GF-D8 (cell line): ENCODE measurements around the gene CEP131.
A peak's percentile ranks its signal among the peaks of the same experiment; 100 is the strongest.

Source experiments
- DNase-seq: peaks from one replicate; lab custom pipeline; 2025; lab: John Stamatoyannopoulos, UW

CEP131 gene

DNA sequence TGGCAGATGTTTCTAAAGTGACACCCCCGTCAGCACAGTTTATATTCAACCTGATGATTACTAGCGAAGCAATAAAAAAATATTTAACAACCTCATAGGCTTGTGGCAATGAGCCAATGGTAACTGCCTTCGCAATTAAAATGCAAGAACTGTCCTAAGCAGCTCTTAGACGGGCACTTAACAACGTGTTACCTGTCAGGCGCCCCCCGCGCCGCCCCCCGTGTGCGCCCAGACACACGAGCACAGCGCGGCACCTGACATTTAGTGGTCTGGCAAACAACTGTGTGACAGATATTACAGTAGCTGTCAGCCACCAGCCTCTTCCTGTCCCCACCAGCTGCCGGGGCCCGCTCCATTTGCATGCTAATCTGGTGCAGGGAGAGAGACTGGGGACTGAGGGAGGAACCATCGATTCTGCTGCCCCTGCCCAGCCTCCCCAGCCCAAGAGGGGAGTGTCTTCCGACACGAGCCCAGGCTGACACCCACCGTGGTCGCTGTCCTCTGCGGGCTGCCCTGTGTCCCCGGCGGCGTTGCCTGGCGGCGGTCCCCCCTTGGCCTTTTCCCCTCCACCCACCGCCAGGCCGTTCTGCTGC is 29.0 kb upstream of the CEP131 start:
- DNase-seq, result no peak

DNA sequence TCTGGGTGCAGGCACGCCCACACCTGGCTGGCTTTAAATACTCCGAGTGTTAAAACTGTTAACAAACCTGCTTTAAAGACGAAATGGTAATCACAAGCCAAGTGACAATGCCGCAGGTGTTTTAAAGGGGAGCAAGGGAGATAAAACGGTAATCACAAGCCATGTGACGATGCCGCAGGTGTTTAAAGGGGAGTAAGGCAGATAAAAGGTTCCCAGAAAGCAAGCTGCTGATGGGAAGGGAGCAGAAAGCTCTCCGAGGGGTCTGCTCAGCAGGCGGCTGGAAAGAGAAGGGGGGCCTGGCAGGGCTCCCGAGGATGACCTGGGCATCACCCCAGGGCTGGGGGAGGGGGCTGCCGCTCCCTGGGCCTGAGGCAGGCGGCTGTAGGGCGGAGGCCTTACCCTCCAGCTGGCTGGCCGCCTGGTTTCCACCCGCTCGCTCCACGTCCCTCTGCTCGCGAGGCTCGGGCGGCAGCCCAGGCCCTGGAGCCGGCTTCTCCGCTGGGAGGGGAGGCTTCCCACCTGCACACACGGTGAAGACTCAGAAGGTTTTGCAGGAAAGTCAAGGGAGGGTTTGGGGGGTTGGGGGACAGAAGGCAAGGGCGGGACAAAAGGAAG is 28.4 kb upstream of the CEP131 start:
- no peak for DNase-seq

- DNase-seq, result no peak
Observed at GRCh38 chr17:81250286-81251093, 27.7 kb upstream of the CEP131 start.

GRCh38 chr17:81249223-81250040 is 26.7 kb upstream of the CEP131 start:
- no peak for DNase-seq

GRCh38 chr17:81248649-81249048 is 25.9 kb upstream of the CEP131 start:
- no peak for DNase-seq

- DNase-seq, result no peak
Observed at GRCh38 chr17:81247339-81247990, 24.7 kb upstream of the CEP131 start.

DNA sequence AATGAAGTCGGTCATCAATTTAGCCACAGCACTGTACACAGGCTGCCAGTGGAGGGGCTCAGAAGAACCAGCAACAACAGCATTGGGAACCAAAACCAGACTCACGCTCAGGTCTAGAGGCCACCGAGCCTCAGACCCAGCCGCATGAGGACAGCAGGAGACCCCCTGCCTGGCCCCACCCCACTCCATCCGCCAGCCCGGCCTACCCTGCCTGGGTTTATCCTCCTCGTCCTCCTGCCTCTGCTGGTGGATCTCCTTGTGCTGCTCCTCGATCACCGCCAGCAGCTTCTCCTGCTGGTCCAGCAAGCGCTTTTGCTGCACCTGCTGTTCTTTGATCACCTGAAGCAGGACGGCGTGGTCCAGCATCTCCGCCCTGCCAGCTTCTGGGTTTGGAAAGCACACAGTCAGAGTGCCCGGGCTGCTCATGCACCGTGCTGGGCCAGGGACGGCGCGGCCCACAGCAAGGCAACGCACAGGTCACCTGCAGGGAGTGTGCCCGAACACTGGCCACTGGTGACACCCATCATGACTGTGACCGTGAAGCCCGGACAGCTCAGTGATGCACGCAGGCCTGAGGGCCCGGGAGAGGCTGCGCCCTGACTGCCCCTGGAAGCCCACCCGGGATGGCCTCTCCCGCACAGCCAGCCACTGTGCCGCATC is 24.0 kb upstream of the CEP131 start:
- DNase-seq, result no peak

DNA sequence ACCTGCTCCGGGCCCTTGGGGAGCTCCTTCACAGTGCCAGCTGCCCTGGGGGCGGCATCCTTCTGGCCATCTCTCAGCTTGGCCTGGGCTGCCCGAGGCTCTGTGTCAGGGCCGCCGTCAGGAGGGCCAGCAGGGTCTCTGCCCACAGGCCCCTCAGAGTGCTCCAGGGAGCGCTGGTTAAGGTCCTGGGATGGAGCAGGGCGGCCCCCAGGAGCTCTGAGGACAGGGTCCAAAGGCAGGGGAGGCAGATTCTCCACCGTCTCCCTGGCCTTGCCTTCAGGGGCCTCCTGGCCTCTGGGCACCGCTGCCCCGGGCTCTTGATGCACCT is 23.5 kb upstream of the CEP131 start:
- DNase-seq, result no peak

- DNase-seq, result no peak
Observed at GRCh38 chr17:81245665-81246342, 23.0 kb upstream of the CEP131 start.

DNA sequence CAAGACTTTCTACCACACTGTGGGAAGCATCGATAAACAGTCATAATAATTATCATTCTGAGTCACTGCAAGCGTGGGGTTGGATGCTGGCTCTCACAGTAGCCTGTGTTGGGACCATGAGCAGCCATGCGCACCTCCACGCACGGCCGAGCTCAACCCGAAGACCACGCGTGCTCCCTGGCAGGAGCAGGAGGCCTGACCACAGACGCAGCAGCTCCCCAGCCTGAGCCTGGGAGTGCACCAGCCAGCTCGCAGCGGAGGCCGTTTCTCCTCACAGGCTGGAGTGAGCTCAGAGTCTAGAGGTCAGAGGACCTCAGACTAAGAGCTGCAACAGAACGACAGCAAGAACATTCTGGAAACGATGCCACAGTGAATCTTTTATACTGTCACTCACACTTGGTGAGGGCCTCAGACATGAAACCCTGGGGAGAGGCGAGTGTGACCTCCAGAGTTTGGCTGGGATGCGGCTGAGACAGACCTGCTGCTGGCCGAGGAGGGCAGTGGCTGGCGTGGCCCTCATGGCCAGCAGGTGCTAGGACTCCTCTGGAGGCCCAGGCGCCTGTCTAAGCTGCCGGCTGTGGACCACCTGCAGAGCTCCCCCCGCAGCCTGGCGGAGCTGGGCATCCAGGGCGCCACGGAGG is 22.4 kb upstream of the CEP131 start:
- DNase-seq, result no peak

GRCh38 chr17:81244358-81245023 is 21.7 kb upstream of the CEP131 start:
- DNase-seq, result no peak

DNA sequence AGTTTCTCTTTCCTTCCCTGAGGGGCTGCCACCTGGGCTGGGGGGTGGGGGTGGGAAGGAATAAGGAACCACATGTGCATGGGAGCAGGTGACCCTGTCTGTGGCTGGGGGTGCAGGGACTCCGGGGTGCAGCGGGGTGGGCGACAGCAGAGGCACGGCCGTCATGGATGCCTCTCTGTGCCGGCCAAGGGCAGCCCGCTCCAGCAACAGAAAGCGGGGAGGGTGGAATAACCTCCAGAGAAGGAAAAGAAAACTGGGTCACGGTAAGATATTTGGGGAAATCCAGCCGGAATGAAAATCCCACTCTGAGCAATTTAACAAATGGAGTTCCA is 20.5 kb upstream of the CEP131 start:
- no peak for DNase-seq

GRCh38 chr17:81242421-81243332 is 19.9 kb upstream of the CEP131 start:
- DNase-seq, result no peak

DNA sequence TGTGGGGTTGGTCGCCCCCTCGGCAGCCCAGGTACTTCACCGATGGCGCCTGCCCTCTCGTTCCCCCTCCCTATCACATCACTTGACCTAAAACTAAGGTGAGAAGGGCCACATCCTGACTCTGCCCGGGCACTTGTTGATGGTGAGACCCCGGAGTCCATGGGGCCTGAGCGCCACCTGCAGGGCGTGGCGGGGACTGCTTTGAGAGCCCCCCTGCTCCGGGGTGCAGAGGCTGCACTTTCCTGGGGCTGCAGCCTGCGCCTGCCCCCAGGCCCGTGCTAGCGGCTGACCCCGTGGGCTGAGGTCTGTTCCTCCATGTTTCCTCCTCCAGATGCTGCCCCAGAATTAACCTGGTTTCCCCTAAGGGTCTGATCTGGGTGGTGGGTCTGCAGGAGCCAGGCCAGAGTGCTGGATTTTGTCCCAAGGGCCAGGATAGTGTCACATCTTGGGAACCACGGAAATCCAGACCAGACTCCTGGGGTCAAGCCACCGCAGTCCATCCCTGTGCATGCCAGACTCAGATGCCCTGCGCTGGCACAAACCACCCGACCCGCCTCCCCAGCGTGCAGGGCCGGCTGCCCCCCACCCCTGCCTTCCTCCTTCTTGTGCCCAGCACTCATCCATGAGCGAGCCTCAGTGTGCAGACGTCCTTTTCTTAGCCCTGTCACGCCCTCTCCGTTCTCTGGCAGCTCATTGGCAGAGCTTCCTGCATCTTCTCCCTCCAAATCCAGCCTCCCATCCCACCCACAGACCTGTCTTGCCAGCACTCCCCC is 19.1 kb upstream of the CEP131 start:
- DNase-seq, result peak; percentile 3

GRCh38 chr17:81241203-81241602 is 18.4 kb upstream of the CEP131 start:
- DNase-seq, result no peak

DNA sequence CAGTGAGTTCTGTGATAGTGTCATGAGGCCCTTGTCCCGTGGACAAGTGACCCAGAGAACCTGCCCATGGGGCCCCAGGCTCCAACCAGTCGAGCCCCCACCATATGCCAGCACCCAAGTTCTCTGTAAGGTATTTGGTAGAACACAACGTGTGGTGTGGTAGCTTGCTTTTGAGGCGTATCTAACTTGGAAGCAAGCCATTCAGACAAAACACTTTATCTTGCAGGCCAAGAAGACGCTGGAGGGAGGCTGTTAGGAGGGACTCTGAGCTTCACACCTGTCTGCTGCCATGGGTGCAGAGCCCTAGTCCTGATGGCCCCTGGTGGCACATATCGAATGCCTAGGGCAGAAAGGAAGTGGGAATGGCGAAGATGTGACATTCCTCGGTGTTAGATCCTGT is 18.0 kb upstream of the CEP131 start:
- no peak for DNase-seq

DNA sequence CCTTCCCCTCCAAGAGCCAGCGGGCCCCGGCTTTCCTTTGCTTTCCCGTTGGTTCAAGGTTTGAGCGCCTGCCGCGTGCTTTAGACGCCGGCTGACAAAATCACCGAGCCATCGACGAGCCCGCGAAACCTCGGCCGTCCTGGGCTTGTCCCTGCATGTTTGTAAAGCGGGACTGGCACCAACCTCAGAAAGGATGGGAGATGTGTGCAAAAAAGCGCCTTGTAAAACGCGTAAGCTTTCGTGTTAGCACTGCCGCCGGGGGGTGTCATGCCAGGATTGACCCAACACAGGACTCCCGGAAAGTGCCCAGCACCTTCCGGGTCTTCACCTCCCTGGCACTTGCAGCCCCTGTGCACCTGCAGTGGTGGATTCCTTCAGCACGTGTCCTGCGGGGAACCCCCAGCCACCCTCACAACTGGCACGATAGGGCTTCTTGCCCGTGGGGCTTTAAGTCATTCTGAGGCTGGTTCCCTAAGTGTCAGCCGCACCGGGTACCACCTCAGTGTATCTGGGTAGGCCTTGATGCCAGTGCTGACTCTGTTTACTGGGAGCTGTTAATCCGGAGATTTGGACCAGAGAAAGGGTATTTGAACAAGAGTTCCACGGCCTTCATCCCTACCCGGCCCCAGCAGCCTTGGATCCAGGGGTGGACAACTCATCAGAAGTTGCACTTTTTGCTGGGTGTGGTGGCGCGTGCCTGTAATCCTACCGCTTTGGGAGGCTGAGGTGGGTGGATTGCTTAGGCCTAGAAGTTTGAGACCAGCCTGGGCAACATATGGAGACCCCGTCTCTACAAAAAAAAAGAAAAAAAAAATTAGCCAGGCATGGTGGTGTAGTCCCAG is 17.2 kb upstream of the CEP131 start:
- no peak for DNase-seq
